A549 (cell line): ENCODE measurements around the gene POM121L2.

Source experiments
- POLR2A ChIP-seq: IDR thresholded peaks from 2 replicates; pipeline ENCODE4 v1.6.1; 2012; ENCODE audit warnings: mild to moderate bottlenecking, low read length
- TF ChIP-seq, protein P1 (sequence below): fragments of >200 bp; sonication (Bioruptor Twin); formaldehyde crosslinking; IDR thresholded peaks from 3 replicates; pipeline ENCODE4 v1.5.1; 2016
- TF ChIP-seq, protein P2 (sequence below): IDR thresholded peaks from 2 replicates; pipeline ENCODE4 v1.6.1; 2012

DNA sequence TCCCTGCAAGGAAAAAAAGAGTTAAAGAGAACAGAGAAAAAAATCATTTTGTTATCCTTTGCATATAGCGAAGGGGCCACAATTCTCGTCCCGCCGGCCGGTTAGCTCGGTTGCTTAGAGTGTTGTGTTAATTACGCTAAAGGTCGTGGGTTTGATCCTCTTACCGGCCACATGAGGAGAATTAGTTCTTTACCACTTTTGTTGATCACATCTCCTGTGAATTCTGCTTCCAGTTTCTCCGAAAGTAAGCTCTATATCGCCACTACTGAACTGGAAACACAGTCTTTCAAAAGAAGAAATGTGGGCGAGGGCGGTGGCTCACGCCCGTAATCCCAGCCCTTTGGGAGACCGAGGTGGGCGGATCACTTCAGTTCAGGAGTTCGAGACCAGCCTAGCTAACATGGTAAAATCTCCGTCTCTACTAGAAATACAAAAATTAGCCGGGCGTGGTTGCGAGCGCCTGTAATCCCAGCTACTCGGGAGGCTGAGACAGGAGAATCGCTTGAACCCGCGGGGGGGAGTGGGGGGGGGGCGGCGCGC, 51.2 kb downstream of the POM121L2 start:
- TF ChIP-seq, protein P1, sequence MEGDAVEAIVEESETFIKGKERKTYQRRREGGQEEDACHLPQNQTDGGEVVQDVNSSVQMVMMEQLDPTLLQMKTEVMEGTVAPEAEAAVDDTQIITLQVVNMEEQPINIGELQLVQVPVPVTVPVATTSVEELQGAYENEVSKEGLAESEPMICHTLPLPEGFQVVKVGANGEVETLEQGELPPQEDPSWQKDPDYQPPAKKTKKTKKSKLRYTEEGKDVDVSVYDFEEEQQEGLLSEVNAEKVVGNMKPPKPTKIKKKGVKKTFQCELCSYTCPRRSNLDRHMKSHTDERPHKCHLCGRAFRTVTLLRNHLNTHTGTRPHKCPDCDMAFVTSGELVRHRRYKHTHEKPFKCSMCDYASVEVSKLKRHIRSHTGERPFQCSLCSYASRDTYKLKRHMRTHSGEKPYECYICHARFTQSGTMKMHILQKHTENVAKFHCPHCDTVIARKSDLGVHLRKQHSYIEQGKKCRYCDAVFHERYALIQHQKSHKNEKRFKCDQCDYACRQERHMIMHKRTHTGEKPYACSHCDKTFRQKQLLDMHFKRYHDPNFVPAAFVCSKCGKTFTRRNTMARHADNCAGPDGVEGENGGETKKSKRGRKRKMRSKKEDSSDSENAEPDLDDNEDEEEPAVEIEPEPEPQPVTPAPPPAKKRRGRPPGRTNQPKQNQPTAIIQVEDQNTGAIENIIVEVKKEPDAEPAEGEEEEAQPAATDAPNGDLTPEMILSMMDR: no peak
- TF ChIP-seq, protein P2, sequence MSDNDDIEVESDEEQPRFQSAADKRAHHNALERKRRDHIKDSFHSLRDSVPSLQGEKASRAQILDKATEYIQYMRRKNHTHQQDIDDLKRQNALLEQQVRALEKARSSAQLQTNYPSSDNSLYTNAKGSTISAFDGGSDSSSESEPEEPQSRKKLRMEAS: no peak
- no peak for TF ChIP-seq POLR2A
